K562 (cell line): ENCODE data around the gene IP6K2.

Experiments
- BRF1 ChIP-seq: IDR thresholded peaks from 3 replicates; pipeline ENCODE4 v1.6.1; 2011; ENCODE audit warnings: borderline replicate concordance, mild to moderate bottlenecking; ENCODE audit not compliant: insufficient read length; ENCODE audit errors: extremely low read depth
- KDM4B ChIP-seq, 2 experiments: fragments of 450-650 bp in 1 of 2; sonication (generic) in 1 of 2; IDR thresholded peaks; 2 replicates each; pipeline ENCODE4 v1.6.1; 2016 to 2017; ENCODE audit warnings: borderline replicate concordance in 2 of 2, antibody characterized with exemption in 1 of 2, low read depth in 1 of 2, mild to moderate bottlenecking in 1 of 2
- NFXL1 ChIP-seq: fragments of 450-650 bp; formaldehyde crosslinking; IDR thresholded peaks from 2 replicates; pipeline ENCODE4 v1.4.0; 2021; ENCODE audit warnings: mild to moderate bottlenecking

GRCh38 chr3:48661501-48662144 lies 55.4 kb downstream of the IP6K2 start:
- no peak for TF ChIP-seq KDM4B (IDR thresholded peaks at IDR 0.05; ENCODE audit: borderline replicate concordance in 2 of 2, low read depth in 1 of 2)
- no peak for TF ChIP-seq BRF1
- TF ChIP-seq NFXL1: no peak
